HG03025 (cell line): ENCODE measurements around the gene TMEM185B.
A peak's percentile ranks its signal among the peaks of the same experiment; 100 is the strongest.
"Not testable (repeated sequence)": the region's sequence is repeated elsewhere in the genome, so short reads cannot be mapped to it uniquely, and the experiment has no call there.

Experiments used
- ATAC-seq: cut with Tn5 transposase; IDR thresholded peaks from one replicate; pipeline ENCODE4 v1.9.1; 2021; ENCODE audit warnings: mild to moderate bottlenecking, moderate library complexity; ENCODE audit not compliant: unreplicated experiment, low FRiP score

TMEM185B gene

GRCh38 chr2:120235158-120235557, 12.0 kb upstream of the TMEM185B start:
- ATAC-seq = not testable (repeated sequence)

- ATAC-seq = no peak
Observed at GRCh38 chr2:120233292-120233691, 10.1 kb upstream of the TMEM185B start.

GRCh38 chr2:120231974-120232635, 8.9 kb upstream of the TMEM185B start:
- ATAC-seq = peak; percentile 80

- peak; percentile 12 for ATAC-seq
Observed at GRCh38 chr2:120231564-120231973, 8.4 kb upstream of the TMEM185B start.

GRCh38 chr2:120230515-120231471, 7.6 kb upstream of the TMEM185B start:
- ATAC-seq = no peak

- no peak for ATAC-seq
Observed at GRCh38 chr2:120229341-120229740, 6.1 kb upstream of the TMEM185B start.

- no peak for ATAC-seq
Observed at GRCh38 chr2:120228503-120228902, 5.3 kb upstream of the TMEM185B start.

- no peak for ATAC-seq
Observed at GRCh38 chr2:120227111-120227991, 4.2 kb upstream of the TMEM185B start.

- ATAC-seq = no peak
Observed at GRCh38 chr2:120226316-120226715, 3.1 kb upstream of the TMEM185B start.

GRCh38 chr2:120225549-120226065, 2.4 kb upstream of the TMEM185B start:
- no peak for ATAC-seq

- ATAC-seq = no peak
Observed at GRCh38 chr2:120224735-120225548, 1.7 kb upstream of the TMEM185B start.

GRCh38 chr2:120224256-120224655, 1.1 kb upstream of the TMEM185B start:
- ATAC-seq = no peak

- ATAC-seq = no peak
Observed at GRCh38 chr2:120222186-120223033, 790 bp downstream of the TMEM185B start.

GRCh38 chr2:120221616-120222015, 1.6 kb downstream of the TMEM185B start:
- ATAC-seq = no peak

GRCh38 chr2:120220756-120221155, 2.4 kb downstream of the TMEM185B start:
- no peak for ATAC-seq

GRCh38 chr2:120219766-120220165, 3.4 kb downstream of the TMEM185B start:
- no peak for ATAC-seq

GRCh38 chr2:120219291-120219690, 3.9 kb downstream of the TMEM185B start:
- no peak for ATAC-seq

- ATAC-seq = no peak
Observed at GRCh38 chr2:120218181-120218580, 5.0 kb downstream of the TMEM185B start.

- no peak for ATAC-seq
Observed at GRCh38 chr2:120210270-120210693, 12.9 kb downstream of the TMEM185B start.
